ENCODE measurements around the gene LYL1.

- TF ChIP-seq EZH2 (IDR thresholded peaks at IDR 0.05) = no peak
- no peak for TF ChIP-seq POLR2AphosphoS5 (IDR thresholded peaks at IDR 0.05; ENCODE audit: borderline replicate concordance, low read depth, low read length)
Observed at GRCh38 chr19:13095393-13095784, 7.3 kb downstream of the LYL1 start.

Data from SK-N-MC (cell line).